Stomach (tissue), 4 donors: ENCODE results near the gene SCFD2.

Source experiments
- EP300 ChIP-seq: sonication (generic); formaldehyde crosslinking; IDR thresholded peaks from one replicate; pipeline ENCODE4 v1.6.1; 2017; ENCODE audit warnings: antibody characterized with exemption
- POLR2A ChIP-seq, 4 donors: fragments of 450-650 bp; IDR thresholded peaks; one replicate each; pipeline ENCODE4 v1.6.1; 2016; ENCODE audit warnings: antibody characterized with exemption in 4 of 4, control low read depth in 2 of 4, mild to moderate bottlenecking in 1 of 4, moderate library complexity in 1 of 4
- POLR2AphosphoS5 ChIP-seq, 3 donors: sonication (generic); formaldehyde crosslinking; IDR thresholded peaks; one replicate each; pipeline ENCODE4 v1.6.1; 2016; ENCODE audit warnings: antibody characterized with exemption in 3 of 3
- TF ChIP-seq, protein P1 (sequence below), 7 experiments: fragments of 450-650 bp in 4 of 7; fragments of 200-600 bp in 3 of 7; sonication (generic) in 3 of 7; IDR thresholded peaks; one replicate each; pipeline ENCODE4 v1.5.1; 2016 to 2019; ENCODE audit warnings: antibody characterized with exemption in 7 of 7, control low read depth in 2 of 7, mild to moderate bottlenecking in 1 of 7

- no peak for TF ChIP-seq POLR2A (IDR thresholded peaks at IDR 0.05)
- TF ChIP-seq, protein P1, sequence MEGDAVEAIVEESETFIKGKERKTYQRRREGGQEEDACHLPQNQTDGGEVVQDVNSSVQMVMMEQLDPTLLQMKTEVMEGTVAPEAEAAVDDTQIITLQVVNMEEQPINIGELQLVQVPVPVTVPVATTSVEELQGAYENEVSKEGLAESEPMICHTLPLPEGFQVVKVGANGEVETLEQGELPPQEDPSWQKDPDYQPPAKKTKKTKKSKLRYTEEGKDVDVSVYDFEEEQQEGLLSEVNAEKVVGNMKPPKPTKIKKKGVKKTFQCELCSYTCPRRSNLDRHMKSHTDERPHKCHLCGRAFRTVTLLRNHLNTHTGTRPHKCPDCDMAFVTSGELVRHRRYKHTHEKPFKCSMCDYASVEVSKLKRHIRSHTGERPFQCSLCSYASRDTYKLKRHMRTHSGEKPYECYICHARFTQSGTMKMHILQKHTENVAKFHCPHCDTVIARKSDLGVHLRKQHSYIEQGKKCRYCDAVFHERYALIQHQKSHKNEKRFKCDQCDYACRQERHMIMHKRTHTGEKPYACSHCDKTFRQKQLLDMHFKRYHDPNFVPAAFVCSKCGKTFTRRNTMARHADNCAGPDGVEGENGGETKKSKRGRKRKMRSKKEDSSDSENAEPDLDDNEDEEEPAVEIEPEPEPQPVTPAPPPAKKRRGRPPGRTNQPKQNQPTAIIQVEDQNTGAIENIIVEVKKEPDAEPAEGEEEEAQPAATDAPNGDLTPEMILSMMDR (IDR thresholded peaks at IDR 0.05): no peak
- TF ChIP-seq EP300: no peak
- TF ChIP-seq POLR2AphosphoS5 (IDR thresholded peaks at IDR 0.05): no peak
Measured at GRCh38 chr4:52833941-52834525, 531.8 kb downstream of the SCFD2 start.
